Nucleus accumbens (tissue), 56 donors: ENCODE results near the gene CAMKK1.
"Not testable (repeated sequence)": the region's sequence is repeated elsewhere in the genome, so short reads cannot be mapped to it uniquely, and the experiment has no call there.

Source experiments
- DNase-seq, 56 donors: peaks; one replicate each; lab custom pipeline; 2025; lab: John Stamatoyannopoulos, UW

Gene CAMKK1

GRCh38 chr17:3882276-3882675 lies 10.6 kb downstream of the CAMKK1 start:
- DNase-seq: no peak

- DNase-seq: no peak
Observed at GRCh38 chr17:3880983-3881382, 11.9 kb downstream of the CAMKK1 start.

- no peak for DNase-seq
Observed at GRCh38 chr17:3879591-3880417, 13.0 kb downstream of the CAMKK1 start.

- DNase-seq: peak in 1 of 56 donors; percentile 11
Observed at GRCh38 chr17:3879186-3879585, 13.7 kb downstream of the CAMKK1 start.

GRCh38 chr17:3877220-3877619 lies 15.6 kb downstream of the CAMKK1 start:
- DNase-seq: no peak

GRCh38 chr17:3875317-3875716 lies 17.5 kb downstream of the CAMKK1 start:
- DNase-seq: no peak

- DNase-seq: no peak
Observed at GRCh38 chr17:3873862-3874261, 19.0 kb downstream of the CAMKK1 start.

- no peak for DNase-seq
Observed at GRCh38 chr17:3870871-3871306, 22.0 kb downstream of the CAMKK1 start.

- DNase-seq: no peak
Observed at GRCh38 chr17:3867606-3868005, 25.2 kb downstream of the CAMKK1 start.

GRCh38 chr17:3867106-3867505 lies 25.7 kb downstream of the CAMKK1 start:
- DNase-seq: no peak

GRCh38 chr17:3866276-3866675 lies 26.6 kb downstream of the CAMKK1 start:
- peak in 12 of 56 donors; percentile 2 to 41 (median 18) for DNase-seq

GRCh38 chr17:3865176-3865575 lies 27.7 kb downstream of the CAMKK1 start:
- DNase-seq: peak in 27 of 56 donors; percentile 6 to 67 (median 26)

GRCh38 chr17:3864534-3864933 lies 28.3 kb downstream of the CAMKK1 start:
- no peak for DNase-seq

- no peak for DNase-seq
Observed at GRCh38 chr17:3861761-3862681, 30.8 kb downstream of the CAMKK1 start.

GRCh38 chr17:3860939-3861700 lies 31.7 kb downstream of the CAMKK1 start:
- no peak for DNase-seq

- no peak for DNase-seq
Observed at GRCh38 chr17:3859940-3860339, 32.9 kb downstream of the CAMKK1 start.

- no peak for DNase-seq
Observed at GRCh38 chr17:3857261-3858105, 35.4 kb downstream of the CAMKK1 start.

- not testable (repeated sequence) for DNase-seq
Observed at GRCh38 chr17:3854204-3854603, 38.6 kb downstream of the CAMKK1 start.

- DNase-seq: no peak
Observed at GRCh38 chr17:3852561-3852960, 40.3 kb downstream of the CAMKK1 start.
